Peyer's patch (tissue), 4 donors: Measurements from ENCODE around the gene HLCS. TPM values are rescaled to one million over a fixed set of nuclear protein-coding genes. Genes with fewer than 3 reads are reported as not detected.

Experiments used
- DNase-seq, 3 donors: peaks; one replicate each; pipeline ENCODE4 v3.0.0-alpha.2; 2017 to 2019
- H3K27ac ChIP-seq, 4 donors: fragments of 200-600 bp; sonication (generic); one replicate each; pipeline ENCODE4 v1.5.1; 2016 to 2019
- H3K27me3 ChIP-seq, 2 donors: fragments of 200-600 bp; sonication (generic); one replicate each; pipeline ENCODE4 v1.5.1; 2019
- H3K36me3 ChIP-seq, 3 donors: fragments of 200-600 bp; sonication (generic); one replicate each; pipeline ENCODE4 v1.5.1; 2016 to 2019
- H3K4me1 ChIP-seq, 4 donors: fragments of 200-600 bp; sonication (generic); one replicate each; pipeline ENCODE4 v1.5.1; 2016 to 2019
- H3K4me3 ChIP-seq, 4 donors: fragments of 200-600 bp; sonication (generic); 1 replicate in 3 of 4; 2 replicates in 1 of 4; pipeline ENCODE4 v1.5.1; 2016 to 2019; ENCODE audit warnings: mild to moderate bottlenecking in 1 of 4
- H3K9me3 ChIP-seq, 4 donors: fragments of 200-600 bp; sonication (generic); one replicate each; pipeline ENCODE4 v1.5.1; 2016 to 2019; ENCODE audit warnings: mild to moderate bottlenecking in 1 of 4
- CTCF ChIP-seq, 6 experiments: fragments of 450-650 bp in 4 of 6; fragments of 200-600 bp in 2 of 6; sonication (generic) in 1 of 6; IDR thresholded peaks; one replicate each; pipeline ENCODE4 v1.5.1; 2017 to 2019; ENCODE audit warnings: antibody characterized with exemption in 6 of 6, mild to moderate bottlenecking in 3 of 6, moderate library complexity in 1 of 6
- POLR2A ChIP-seq, 2 donors: fragments of 450-650 bp; IDR thresholded peaks; one replicate each; pipeline ENCODE4 v1.5.1; 2017; ENCODE audit warnings: antibody characterized with exemption in 2 of 2, mild to moderate bottlenecking in 2 of 2, moderate library complexity in 2 of 2
- total RNA-seq, 4 donors: library from RNA; depleted of rRNA; stranded (reverse); fragments of >200 nt; gene quantifications; one replicate each; pipeline ENCODE4 v1.1.0, GENCODE V29; 2016

The HLCS gene
- total RNA-seq, 4 donors from 2014 or later: 14.9 to 27.9 (median 24.3) TPM

- H3K4me1 ChIP-seq: no peaks in the 10 kb centered on the region
- no peaks in the 10 kb centered on the region for H3K27me3 ChIP-seq
- H3K27ac ChIP-seq: no peak overlapping the region
- no peaks in the 10 kb centered on the region for H3K9me3 ChIP-seq
- TF ChIP-seq POLR2A (IDR thresholded peaks at IDR 0.05): no peak
- no peak for TF ChIP-seq CTCF (IDR thresholded peaks at IDR 0.05)
- H3K36me3 ChIP-seq: no peaks in the 10 kb centered on the region
- DNase-seq: no peak
- H3K4me3 ChIP-seq: no peak overlapping the region
Observed at GRCh38 chr21:36867291-36867905, 99.1 kb downstream of the HLCS start.

GRCh38 chr21:36866419-36866818 is 100.0 kb downstream of the HLCS start:
- no peaks in the 10 kb centered on the region for H3K36me3 ChIP-seq
- no peaks in the 10 kb centered on the region for H3K9me3 ChIP-seq
- H3K4me1 ChIP-seq: no peaks in the 10 kb centered on the region
- TF ChIP-seq CTCF (IDR thresholded peaks at IDR 0.05): no peak
- no peak for TF ChIP-seq POLR2A (IDR thresholded peaks at IDR 0.05)
- H3K4me3 ChIP-seq: no peak overlapping the region
- H3K27ac ChIP-seq: no peak overlapping the region
- H3K27me3 ChIP-seq: no peaks in the 10 kb centered on the region
- no peak for DNase-seq

- no peak for DNase-seq
- no peaks in the 10 kb centered on the region for H3K9me3 ChIP-seq
- no peaks in the 10 kb centered on the region for H3K4me1 ChIP-seq
- H3K27ac ChIP-seq: no peak overlapping the region
- no peak overlapping the region for H3K4me3 ChIP-seq
- no peak for TF ChIP-seq CTCF (IDR thresholded peaks at IDR 0.05)
- TF ChIP-seq POLR2A (IDR thresholded peaks at IDR 0.05): no peak
- no peaks in the 10 kb centered on the region for H3K27me3 ChIP-seq
- no peaks in the 10 kb centered on the region for H3K36me3 ChIP-seq
Observed at GRCh38 chr21:36864974-36865373, 101.5 kb downstream of the HLCS start.

- no peak overlapping the region for H3K27ac ChIP-seq
- no peak for DNase-seq
- no peaks in the 10 kb centered on the region for H3K36me3 ChIP-seq
- H3K27me3 ChIP-seq: no peaks in the 10 kb centered on the region
- no peaks in the 10 kb centered on the region for H3K4me1 ChIP-seq
- TF ChIP-seq CTCF (IDR thresholded peaks at IDR 0.05) (no peak), POLR2A (IDR thresholded peaks at IDR 0.05) (no peak)
- no peak overlapping the region for H3K4me3 ChIP-seq
- no peaks in the 10 kb centered on the region for H3K9me3 ChIP-seq
Observed at GRCh38 chr21:36863260-36863659, 103.2 kb downstream of the HLCS start.

GRCh38 chr21:36861595-36862323 is 104.7 kb downstream of the HLCS start:
- Histone ChIP-seq H3K4me3 (no peak overlapping the region), H3K4me1 (no peaks in the 10 kb centered on the region), H3K36me3 (no peaks in the 10 kb centered on the region), H3K27me3 (no peaks in the 10 kb centered on the region), H3K9me3 (no peaks in the 10 kb centered on the region), H3K27ac (no peak overlapping the region)
- no peak for DNase-seq
- TF ChIP-seq CTCF (IDR thresholded peaks at IDR 0.05): no peak
- no peak for TF ChIP-seq POLR2A (IDR thresholded peaks at IDR 0.05)
